Dendritic cell treated with granulocyte-macrophage colony-stimulating factor and Interleukin-4, amounts not matched to agents 40 ng/mL and 50 ng/mL, for 4 days (primary cell): ENCODE data around the gene CTNNA2.

Experiments used
- H3K27ac Mint-ChIP-seq: one replicate; pipeline ENCODE4 v1.8.0; 2022; ENCODE audit warnings: mild to moderate bottlenecking, mixed read lengths
- H3K27me3 Mint-ChIP-seq: one replicate; pipeline ENCODE4 v1.8.0; 2022; ENCODE audit warnings: mild to moderate bottlenecking, mixed read lengths
- H3K36me3 Mint-ChIP-seq: one replicate; pipeline ENCODE4 v1.8.0; 2022; ENCODE audit warnings: low read depth, mixed read lengths
- H3K4me1 Mint-ChIP-seq: one replicate; pipeline ENCODE4 v1.8.0; 2022; ENCODE audit warnings: low read depth, mixed read lengths
- H3K4me3 Mint-ChIP-seq: one replicate; pipeline ENCODE4 v1.8.0; 2022; ENCODE audit warnings: mild to moderate bottlenecking, moderate library complexity, mixed read lengths
- H3K9me3 Mint-ChIP-seq: one replicate; pipeline ENCODE4 v1.8.0; 2022; ENCODE audit warnings: mixed read lengths
- intact Hi-C: fragments of 100-400 bp; cut with micrococcal nuclease; formaldehyde crosslinking; loops from one replicate; pipeline ENCODE4 v1.15.0; 2022

CTNNA2 gene

GRCh38 chr2:80624062-80624461 is 1111.2 kb downstream of the CTNNA2 start:
- H3K27ac Mint-ChIP-seq, result no peak overlapping the region
- no peaks in the 10 kb centered on the region for H3K36me3 Mint-ChIP-seq
- no peak overlapping the region for H3K4me3 Mint-ChIP-seq
- no peaks in the 10 kb centered on the region for H3K4me1 Mint-ChIP-seq
- no peaks in the 10 kb centered on the region for H3K27me3 Mint-ChIP-seq
- peaks cover 10% of the 10 kb centered on the region for H3K9me3 Mint-ChIP-seq
- intact Hi-C loops, result no loop called here

DNA sequence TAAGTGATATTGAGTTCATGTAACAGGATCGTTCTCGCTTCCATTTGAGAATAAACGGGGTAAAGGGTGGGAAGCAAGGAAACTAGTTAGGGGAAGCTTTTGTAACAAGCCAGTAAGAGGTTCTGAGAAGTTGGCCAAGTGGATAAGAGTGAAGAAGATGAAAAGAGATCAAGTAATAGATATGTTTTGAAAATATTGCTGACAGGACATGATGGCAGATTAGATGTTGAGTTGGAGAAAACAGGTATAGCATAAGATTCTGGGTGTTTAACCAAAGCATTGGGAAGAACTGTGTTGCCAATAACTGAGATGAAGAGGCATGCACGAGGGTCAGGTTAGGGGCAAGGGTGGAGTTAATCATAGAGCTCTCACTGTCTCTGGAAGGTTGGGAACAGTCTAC is 1121.7 kb downstream of the CTNNA2 start:
- intact Hi-C loops, result no loop called here
- no peaks in the 10 kb centered on the region for H3K27me3 Mint-ChIP-seq
- H3K9me3 Mint-ChIP-seq, result peaks cover 28% of the 10 kb centered on the region
- H3K4me3 Mint-ChIP-seq, result no peak overlapping the region
- no peak overlapping the region for H3K27ac Mint-ChIP-seq
- H3K36me3 Mint-ChIP-seq, result no peaks in the 10 kb centered on the region
- no peaks in the 10 kb centered on the region for H3K4me1 Mint-ChIP-seq

- Mint-ChIP-seq H3K9me3 (peaks cover 41% of the 10 kb centered on the region), H3K36me3 (no peaks in the 10 kb centered on the region), H3K27ac (no peak overlapping the region), H3K27me3 (no peaks in the 10 kb centered on the region), H3K4me3 (no peak overlapping the region), H3K4me1 (no peaks in the 10 kb centered on the region)
- intact Hi-C loops, result no loop called here
Measured at GRCh38 chr2:80638783-80639182, 1125.9 kb downstream of the CTNNA2 start.

GRCh38 chr2:80642465-80642864 is 1129.6 kb downstream of the CTNNA2 start:
- no peaks in the 10 kb centered on the region for H3K4me1 Mint-ChIP-seq
- H3K9me3 Mint-ChIP-seq, result peaks cover 33% of the 10 kb centered on the region
- no peak overlapping the region for H3K27ac Mint-ChIP-seq
- no peaks in the 10 kb centered on the region for H3K27me3 Mint-ChIP-seq
- H3K4me3 Mint-ChIP-seq, result no peak overlapping the region
- intact Hi-C loops, result no loop called here
- no peaks in the 10 kb centered on the region for H3K36me3 Mint-ChIP-seq

DNA sequence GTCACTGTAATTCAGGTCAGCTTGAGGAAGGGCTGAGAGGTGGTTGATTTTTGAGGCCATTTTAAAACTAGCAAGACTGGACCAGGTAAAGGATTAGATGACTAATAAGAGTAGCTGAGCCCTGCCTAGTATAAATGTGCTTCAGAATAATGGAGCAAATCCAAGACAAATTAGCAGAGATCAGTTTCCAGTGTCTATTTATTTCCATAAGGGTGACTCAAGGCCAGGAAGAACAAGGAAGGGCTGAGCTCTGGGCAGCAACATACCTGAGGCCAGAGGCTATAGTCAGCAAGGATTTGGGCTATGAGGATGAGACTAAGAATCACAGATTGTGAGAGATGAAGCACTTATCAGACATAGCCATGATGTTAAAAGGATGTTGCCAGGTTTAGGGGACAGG is 1130.7 kb downstream of the CTNNA2 start:
- H3K9me3 Mint-ChIP-seq, result peaks cover 24% of the 10 kb centered on the region
- no peaks in the 10 kb centered on the region for H3K36me3 Mint-ChIP-seq
- no peak overlapping the region for H3K27ac Mint-ChIP-seq
- no peak overlapping the region for H3K4me3 Mint-ChIP-seq
- no peaks in the 10 kb centered on the region for H3K4me1 Mint-ChIP-seq
- H3K27me3 Mint-ChIP-seq, result no peaks in the 10 kb centered on the region
- intact Hi-C loops, result no loop called here

DNA sequence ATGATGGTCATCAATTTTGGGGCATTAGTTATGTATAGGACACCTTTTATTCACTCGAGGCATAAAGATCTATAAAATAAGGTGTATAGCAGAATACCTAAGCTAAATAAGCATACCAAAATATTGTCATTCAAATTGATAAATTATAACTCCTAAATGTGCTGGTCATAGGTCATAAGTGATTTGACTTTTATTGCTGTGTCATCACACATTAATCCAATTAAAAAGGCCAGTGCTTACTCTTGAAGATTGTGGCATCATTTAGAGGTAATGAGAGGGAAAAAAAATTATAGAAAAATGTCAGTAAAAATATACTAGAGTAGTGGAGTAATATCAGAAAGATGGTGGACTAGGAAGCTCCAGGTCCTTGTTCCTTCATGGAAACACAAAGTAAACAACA is 1138.6 kb downstream of the CTNNA2 start:
- H3K27ac Mint-ChIP-seq, result no peak overlapping the region
- H3K4me3 Mint-ChIP-seq, result no peak overlapping the region
- intact Hi-C loops, result no loop called here
- peaks cover 43% of the 10 kb centered on the region for H3K9me3 Mint-ChIP-seq
- no peaks in the 10 kb centered on the region for H3K27me3 Mint-ChIP-seq
- H3K36me3 Mint-ChIP-seq, result no peaks in the 10 kb centered on the region
- H3K4me1 Mint-ChIP-seq, result no peaks in the 10 kb centered on the region

- no peaks in the 10 kb centered on the region for H3K4me1 Mint-ChIP-seq
- no peak overlapping the region for H3K27ac Mint-ChIP-seq
- no peaks in the 10 kb centered on the region for H3K27me3 Mint-ChIP-seq
Measured at GRCh38 chr2:80655265-80655664, 1142.4 kb downstream of the CTNNA2 start.

GRCh38 chr2:80670763-80671162 is 1157.9 kb downstream of the CTNNA2 start:
- H3K4me3 Mint-ChIP-seq, result no peak overlapping the region
- H3K9me3 Mint-ChIP-seq, result no peaks in the 10 kb centered on the region
- intact Hi-C loops, result no loop called here
- no peaks in the 10 kb centered on the region for H3K36me3 Mint-ChIP-seq
- no peaks in the 10 kb centered on the region for H3K4me1 Mint-ChIP-seq
- H3K27me3 Mint-ChIP-seq, result no peaks in the 10 kb centered on the region
- no peak overlapping the region for H3K27ac Mint-ChIP-seq

More at GRCh38 chr2:80655265-80655664, 1142.4 kb downstream of the CTNNA2 start:
- intact Hi-C loops, result no loop called here
- Mint-ChIP-seq H3K36me3 (no peaks in the 10 kb centered on the region), H3K4me3 (no peak overlapping the region), H3K9me3 (peaks cover 56% of the 10 kb centered on the region)

DNA sequence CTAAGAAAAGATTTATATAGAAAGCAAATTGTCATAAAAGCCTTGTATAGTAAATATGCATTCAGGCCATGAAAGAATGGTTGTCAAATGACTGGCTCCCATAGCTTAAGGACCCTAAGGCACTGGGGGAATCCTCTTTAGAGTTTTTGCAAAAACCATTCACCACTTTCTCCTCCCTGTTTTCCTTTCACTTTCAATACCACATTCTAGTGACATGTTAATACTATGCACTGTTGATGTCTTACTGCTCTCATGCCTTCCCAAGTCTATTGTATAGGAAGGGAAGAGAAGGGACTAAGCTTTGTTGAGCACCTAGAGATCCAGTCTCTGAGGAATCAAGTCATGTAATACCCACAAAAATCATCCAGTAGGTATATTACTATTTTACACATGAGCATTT is 1174.7 kb downstream of the CTNNA2 start:
- no peaks in the 10 kb centered on the region for H3K27me3 Mint-ChIP-seq
- intact Hi-C loops, result no loop called here
- no peaks in the 10 kb centered on the region for H3K36me3 Mint-ChIP-seq
- no peak overlapping the region for H3K4me3 Mint-ChIP-seq
- H3K9me3 Mint-ChIP-seq, result peaks cover 12% of the 10 kb centered on the region
- H3K4me1 Mint-ChIP-seq, result no peaks in the 10 kb centered on the region
- H3K27ac Mint-ChIP-seq, result no peak overlapping the region

DNA sequence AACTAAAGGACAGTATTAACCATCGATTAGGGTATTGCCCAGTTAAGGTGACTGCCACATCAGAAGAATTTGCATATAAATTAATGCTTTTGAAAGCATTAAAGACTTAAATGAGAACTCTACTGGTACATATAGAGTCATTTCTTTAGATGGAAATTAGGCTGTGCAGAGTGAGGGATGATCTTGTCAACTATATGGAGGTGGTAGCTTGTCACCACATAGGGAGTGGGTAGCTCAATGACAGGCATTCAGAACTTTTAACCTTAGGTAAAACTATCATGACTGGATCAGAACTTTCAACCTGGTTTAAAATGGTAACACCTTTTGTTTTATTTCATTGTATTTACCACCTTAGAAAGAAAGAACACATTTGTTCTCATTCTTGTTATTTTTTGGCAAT is 1176.3 kb downstream of the CTNNA2 start:
- Mint-ChIP-seq H3K27me3 (no peaks in the 10 kb centered on the region), H3K36me3 (no peaks in the 10 kb centered on the region), H3K27ac (no peak overlapping the region), H3K4me1 (no peaks in the 10 kb centered on the region), H3K4me3 (no peak overlapping the region), H3K9me3 (peaks cover 22% of the 10 kb centered on the region)
- intact Hi-C loops, result no loop called here
